GM18499 (cell line): ENCODE data around the gene RPAP3.

ENCODE experiments used
- ATAC-seq: cut with Tn5 transposase; IDR thresholded peaks from one replicate; pipeline ENCODE4 v1.9.1; 2021; ENCODE audit warnings: moderate number of reproducible peaks; ENCODE audit not compliant: insufficient read depth, unreplicated experiment

Gene RPAP3, protein sequence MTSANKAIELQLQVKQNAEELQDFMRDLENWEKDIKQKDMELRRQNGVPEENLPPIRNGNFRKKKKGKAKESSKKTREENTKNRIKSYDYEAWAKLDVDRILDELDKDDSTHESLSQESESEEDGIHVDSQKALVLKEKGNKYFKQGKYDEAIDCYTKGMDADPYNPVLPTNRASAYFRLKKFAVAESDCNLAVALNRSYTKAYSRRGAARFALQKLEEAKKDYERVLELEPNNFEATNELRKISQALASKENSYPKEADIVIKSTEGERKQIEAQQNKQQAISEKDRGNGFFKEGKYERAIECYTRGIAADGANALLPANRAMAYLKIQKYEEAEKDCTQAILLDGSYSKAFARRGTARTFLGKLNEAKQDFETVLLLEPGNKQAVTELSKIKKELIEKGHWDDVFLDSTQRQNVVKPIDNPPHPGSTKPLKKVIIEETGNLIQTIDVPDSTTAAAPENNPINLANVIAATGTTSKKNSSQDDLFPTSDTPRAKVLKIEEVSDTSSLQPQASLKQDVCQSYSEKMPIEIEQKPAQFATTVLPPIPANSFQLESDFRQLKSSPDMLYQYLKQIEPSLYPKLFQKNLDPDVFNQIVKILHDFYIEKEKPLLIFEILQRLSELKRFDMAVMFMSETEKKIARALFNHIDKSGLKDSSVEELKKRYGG

GRCh38 chr12:47705566-47706425, at the start of gene RPAP3:
RPAP3 (minus strand) TSS chr12:47706030; CDS start chr12:47702840, 3,190 bp downstream.
- no peak for ATAC-seq

- no peak for ATAC-seq
Measured at GRCh38 chr12:47754881-47755280, 49.1 kb upstream of the RPAP3 start.

DNA sequence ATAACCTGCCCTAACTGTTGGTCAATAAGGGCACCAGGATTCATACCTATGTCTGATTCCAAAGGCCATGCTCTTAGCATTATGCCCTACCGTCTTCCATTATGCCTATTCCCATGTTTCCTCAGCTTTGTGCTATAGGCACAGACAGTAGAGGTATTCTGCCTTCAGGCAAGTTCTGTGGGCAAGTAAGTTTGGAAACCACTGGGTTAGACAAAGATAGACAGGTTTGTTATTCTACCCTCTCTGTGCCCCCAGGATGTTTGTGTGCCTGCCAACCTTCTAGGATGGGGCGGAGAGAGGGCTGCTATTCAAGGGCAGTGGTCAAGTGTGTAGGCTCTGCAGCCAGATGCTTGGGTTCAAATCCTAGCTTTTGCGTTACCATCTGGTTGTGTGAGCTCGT, 48.3 kb upstream of the RPAP3 start:
- ATAC-seq, result no peak

- ATAC-seq, result no peak
Measured at GRCh38 chr12:47753021-47754001, 47.5 kb upstream of the RPAP3 start.

DNA sequence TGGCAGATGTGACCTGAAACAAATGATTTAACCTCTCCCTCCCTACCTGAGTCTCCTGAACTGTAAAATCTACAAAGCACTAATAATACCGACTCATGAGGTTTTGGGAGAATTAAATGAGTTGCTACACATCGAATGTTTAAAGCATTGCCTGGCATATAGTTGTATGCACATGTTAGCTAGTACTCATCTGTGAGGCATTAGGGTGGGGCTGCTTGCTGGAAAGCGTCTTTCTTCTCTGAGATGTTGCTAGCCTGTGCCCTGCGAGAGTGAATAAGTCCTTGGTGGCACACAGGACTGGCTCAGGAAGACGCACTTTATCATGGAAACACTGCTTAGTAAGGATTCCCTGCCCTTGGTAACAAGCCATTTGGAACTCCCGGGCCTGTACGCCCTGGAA, 46.7 kb upstream of the RPAP3 start:
- ATAC-seq, result no peak

DNA sequence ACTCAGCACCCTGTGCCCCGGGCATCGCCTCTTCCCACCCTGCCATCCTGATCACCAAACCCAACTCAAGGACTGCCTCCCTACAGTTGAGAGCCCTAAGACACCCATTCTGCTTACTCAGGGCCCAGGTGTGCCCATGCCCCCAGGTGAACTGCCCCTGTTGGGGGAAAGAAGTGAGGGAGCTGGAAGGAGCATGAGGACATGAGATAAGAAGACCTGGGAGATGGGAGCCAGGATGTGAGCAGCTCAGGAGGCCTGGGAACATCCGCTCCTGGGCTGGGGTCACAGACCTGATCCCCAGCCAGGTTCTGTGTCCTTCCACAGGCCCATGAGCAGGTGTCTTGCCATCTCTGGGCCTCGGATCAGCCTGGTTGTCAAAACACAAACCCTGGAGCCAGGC, 46.3 kb upstream of the RPAP3 start:
- no peak for ATAC-seq

- ATAC-seq, result no peak
Measured at GRCh38 chr12:47751561-47751960, 45.7 kb upstream of the RPAP3 start.

DNA sequence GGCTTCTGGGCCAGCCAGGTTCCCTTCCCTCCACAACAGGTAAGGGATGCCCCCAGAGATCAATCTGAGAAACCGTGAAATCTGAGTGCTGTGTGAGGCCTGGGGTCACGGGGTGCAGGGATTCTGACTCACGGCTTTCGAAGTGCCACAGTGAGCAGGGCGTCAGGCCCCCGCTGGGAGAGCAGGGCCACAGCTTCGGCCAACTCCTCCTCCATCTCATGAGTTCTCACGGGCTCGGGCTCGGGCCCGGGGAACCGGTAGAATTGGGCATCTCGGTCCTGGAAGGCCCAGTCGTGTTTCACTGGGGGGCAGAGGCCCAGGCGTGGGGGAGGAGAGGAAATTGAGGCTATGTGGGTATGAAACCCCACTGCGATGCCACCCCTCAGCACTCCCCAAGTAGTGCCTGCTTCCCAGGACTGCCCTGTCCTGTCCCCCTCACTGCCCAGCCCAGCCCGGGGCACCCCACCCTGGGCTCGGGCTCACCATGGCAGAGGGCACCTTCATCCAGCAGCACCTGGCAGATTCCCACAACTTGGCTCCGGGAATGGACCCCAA, 45.2 kb upstream of the RPAP3 start:
- ATAC-seq, result no peak

GRCh38 chr12:47750229-47750798, 44.5 kb upstream of the RPAP3 start:
- no peak for ATAC-seq

DNA sequence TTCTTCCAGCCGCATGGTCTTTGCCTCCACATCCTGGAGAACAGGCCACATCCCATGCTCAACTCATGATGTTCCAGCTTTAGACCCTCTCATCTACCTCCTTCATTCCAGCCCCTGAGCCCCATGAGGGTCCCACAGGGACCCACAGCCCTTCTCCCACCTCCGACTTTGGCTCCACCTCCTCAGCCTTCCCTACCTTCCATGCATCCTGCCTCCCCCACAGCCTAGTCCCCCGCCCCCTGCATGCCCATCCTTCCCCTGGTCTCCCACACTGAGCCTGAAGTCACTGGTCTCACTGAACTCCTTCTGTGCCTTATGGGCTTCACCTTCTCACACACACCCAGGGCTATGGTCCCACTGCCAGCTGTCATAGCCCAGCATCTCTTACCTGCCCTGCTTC, 43.1 kb upstream of the RPAP3 start:
- no peak for ATAC-seq

DNA sequence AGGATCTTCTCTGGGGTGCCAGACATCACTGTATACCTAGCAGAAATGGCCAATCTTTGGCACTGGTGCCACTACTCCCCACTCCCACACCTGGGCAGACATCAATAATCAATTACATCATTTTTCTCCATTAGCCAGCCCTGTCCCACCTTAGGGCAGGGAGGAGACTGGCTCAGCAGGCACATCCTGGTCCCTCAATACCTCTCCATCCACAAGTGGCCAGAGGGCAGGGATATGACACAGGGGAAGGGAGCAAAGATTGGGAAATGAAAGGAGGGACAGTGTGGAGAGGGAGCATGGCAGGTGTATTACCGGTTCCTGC, 42.6 kb upstream of the RPAP3 start:
- no peak for ATAC-seq

DNA sequence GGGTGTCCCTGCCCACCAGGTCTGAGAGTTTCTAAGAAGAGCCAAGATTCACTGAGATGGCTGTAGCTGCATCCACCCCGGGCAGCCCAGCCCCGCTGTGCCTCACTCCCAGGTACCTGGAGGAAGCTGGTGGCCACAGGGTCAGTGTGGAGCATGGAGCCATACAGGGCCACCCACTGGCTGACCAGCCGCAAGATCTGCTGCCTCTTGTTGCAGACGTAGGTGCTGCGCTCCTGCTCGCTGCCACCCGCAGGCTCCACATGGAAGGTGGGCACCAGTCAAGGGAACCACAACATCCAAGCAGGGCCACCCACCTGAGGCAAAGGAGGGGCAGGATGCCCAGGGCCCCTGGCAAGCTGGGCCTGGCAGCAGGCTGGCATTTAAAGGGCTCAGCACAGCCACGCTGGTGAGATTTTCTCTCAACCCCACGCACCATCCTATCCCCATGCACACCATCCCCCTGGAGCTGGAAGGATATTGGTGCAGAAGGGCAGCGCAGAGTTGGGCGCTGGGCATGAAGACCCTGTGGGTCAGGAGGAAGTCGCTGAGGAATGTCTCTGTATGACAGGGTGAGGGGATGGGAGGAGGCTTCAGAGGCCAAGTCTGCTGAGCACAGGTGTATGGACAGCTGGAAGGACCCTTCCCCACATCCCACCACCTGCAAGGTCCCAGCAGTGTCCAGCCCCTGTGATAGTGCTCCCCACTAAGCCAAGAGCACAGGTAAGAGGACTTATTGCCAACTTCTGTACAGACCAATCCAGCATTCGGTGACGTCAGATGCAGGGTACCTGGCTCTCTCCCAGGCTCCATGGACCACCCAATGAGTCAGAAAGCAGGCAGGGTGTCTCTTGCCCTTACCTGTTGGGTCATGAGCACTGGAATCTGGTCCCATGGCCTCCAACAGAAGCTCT, 42.0 kb upstream of the RPAP3 start:
- ATAC-seq, result no peak

DNA sequence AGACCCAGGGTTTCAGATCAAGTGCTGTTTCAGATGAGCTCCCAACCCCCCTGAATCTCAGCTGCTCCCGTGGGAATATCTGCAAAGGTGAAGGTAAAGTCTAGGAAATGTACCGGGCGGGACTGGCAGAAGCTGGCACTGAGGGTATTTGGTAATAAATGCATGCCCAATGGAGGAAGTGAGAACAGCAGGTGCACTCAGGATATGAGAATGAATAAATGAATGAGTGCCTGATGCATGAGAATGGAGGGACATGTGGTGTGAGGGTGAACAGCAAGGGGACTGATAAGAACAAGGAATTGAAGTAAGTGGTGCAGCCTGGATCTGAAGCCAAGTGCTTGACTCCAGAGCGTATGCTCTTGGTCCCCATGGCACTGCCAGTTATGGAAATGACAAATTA, 41.3 kb upstream of the RPAP3 start:
- no peak for ATAC-seq

DNA sequence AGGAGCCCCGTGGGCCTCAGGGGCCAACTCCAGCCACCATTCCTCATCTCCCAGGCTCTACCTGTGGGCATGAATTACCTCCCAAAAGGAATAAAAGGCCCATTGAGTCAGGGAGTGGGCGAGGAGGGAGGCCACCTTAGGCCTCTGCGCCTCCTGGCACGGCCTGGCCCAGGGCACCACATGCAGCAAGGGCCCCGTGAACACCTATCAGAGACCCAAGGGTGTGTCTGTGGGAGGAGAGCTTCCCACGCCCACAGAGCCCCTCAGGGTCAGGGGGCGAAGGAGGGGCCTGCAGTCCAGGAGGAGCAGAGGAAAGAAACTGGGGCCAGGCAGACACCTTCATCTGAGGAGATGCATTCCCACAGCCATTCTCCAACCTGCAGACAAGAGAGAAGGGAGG, 40.7 kb upstream of the RPAP3 start:
- ATAC-seq, result no peak

DNA sequence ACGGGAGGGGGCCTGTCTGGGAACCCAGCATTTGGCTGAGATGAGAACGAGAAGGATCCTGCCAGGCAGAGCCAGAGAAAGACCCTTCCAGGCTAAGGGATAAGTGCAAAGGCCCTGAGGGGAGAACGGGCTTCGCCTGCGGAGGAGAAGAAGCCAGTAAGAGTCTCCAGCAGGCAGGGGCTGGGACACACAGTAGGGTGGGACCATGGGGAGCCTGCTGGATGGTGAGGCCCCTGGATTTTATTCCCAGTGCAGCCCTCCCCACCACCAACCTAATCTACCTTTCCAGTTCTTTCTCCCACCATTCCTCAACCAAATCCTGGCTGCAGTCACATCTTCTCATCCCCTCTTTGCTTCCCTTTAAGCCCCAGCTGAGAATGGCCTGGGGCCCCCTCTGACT, 40.2 kb upstream of the RPAP3 start:
- no peak for ATAC-seq

GRCh38 chr12:47745485-47746041, 39.7 kb upstream of the RPAP3 start:
- ATAC-seq, result no peak

DNA sequence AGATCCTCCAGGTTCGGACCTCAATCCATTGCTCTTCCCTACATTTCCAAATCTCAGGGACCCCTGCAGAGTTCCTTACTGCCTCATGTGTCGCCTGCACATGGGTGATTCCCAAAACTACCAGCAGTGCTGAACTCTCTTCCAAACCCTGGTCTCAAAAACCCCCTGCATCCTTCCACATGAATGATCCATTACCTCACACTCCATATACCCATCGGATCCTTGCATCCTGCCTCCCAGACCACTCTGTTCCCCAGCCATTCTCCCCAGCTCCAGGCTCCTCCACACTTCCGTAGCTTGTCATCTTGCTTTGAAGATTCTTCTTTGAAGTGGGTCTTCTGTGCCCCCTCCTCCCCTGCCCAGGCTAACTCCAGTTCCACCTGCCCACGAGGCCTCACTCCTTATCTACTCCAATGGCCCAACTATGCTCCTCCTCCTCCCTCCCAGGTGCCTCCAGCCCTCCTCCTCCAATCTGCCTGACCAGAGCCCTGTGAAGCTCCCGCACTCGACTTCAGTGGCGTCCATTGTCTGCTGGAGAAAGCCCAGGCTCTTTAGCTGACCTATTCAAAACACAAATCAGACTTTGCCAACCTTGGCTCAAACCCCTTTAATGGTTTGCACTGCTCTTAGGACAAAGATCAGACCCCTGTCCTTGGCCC, 39.1 kb upstream of the RPAP3 start:
- no peak for ATAC-seq
